SK-N-MC (cell line): ENCODE results near the gene CCR5AS.

Experiments used
- EZH2 ChIP-seq: fragments of 200-600 bp; sonication (generic); IDR thresholded peaks from one replicate; pipeline ENCODE4 v1.6.1; 2017; ENCODE audit warnings: antibody characterized with exemption
- FOXP2 ChIP-seq: optimal IDR thresholded peaks from 2 replicates; pipeline ENCODE3; 2011; ENCODE audit warnings: mild to moderate bottlenecking, moderate library complexity; ENCODE audit not compliant: insufficient read depth; ENCODE audit errors: extremely low read length, control extremely low read depth
- POLR2AphosphoS5 ChIP-seq: IDR thresholded peaks from 2 replicates; pipeline ENCODE4 v1.6.1; 2012; ENCODE audit warnings: mild to moderate bottlenecking, low read depth, low read length, borderline replicate concordance

DNA sequence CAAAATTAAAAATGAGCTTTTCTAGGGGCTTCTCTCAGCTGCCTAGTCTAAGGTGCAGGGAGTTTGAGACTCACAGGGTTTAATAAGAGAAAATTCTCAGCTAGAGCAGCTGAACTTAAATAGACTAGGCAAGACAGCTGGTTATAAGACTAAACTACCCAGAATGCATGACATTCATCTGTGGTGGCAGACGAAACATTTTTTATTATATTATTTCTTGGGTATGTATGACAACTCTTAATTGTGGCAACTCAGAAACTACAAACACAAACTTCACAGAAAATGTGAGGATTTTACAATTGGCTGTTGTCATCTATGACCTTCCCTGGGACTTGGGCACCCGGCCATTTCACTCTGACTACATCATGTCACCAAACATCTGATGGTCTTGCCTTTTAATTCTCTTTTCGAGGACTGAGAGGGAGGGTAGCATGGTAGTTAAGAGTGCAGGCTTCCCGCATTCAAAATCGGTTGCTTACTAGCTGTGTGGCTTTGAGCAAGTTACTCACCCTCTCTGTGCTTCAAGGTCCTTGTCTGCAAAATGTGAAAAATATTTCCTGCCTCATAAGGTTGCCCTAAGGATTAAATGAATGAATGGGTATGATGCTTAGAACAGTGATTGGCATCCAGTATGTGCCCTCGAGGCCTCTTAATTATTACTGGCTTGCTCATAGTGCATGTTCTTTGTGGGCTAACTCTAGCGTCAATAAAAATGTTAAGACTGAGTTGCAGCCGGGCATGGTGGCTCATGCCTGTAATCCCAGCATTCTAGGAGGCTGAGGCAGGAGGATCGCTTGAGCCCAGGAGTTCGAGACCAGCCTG lies 35.1 kb downstream of the CCR5AS start:
- TF ChIP-seq EZH2, result no peak
- no peak for TF ChIP-seq POLR2AphosphoS5
- no peak for TF ChIP-seq FOXP2
